Activated naive CD8-positive, alpha-beta T cell treated with anti-CD3 and anti-CD28 coated beads, Interleukin-2, amount 50 U/mL, for 24 hours (primary cell): ENCODE measurements around the gene DNMT3B.
"Not testable (repeated sequence)": the region's sequence is repeated elsewhere in the genome, so short reads cannot be mapped to it uniquely, and the experiment has no call there.

ENCODE experiments used
- ATAC-seq: fragments of 150-1000 bp; cut with Tn5 transposase; one replicate; pipeline ENCODE4 v1.10.0; 2021
- DNase-seq: peaks from one replicate; pipeline ENCODE4 v3.0.0; 2021
- H3K27ac Mint-ChIP-seq: one replicate; pipeline ENCODE4 v1.8.0; 2021; ENCODE audit warnings: mild to moderate bottlenecking, mixed read lengths
- H3K27me3 Mint-ChIP-seq: one replicate; pipeline ENCODE4 v1.8.0; 2021; ENCODE audit warnings: mixed read lengths
- H3K36me3 Mint-ChIP-seq: one replicate; pipeline ENCODE4 v1.8.0; 2021; ENCODE audit warnings: low read depth, mixed read lengths
- H3K4me1 Mint-ChIP-seq: one replicate; pipeline ENCODE4 v1.8.0; 2021; ENCODE audit warnings: mixed read lengths
- H3K4me3 Mint-ChIP-seq: one replicate; pipeline ENCODE4 v1.8.0; 2021; ENCODE audit warnings: mild to moderate bottlenecking, moderate library complexity, mixed read lengths
- H3K9me3 Mint-ChIP-seq: one replicate; pipeline ENCODE4 v1.8.0; 2021; ENCODE audit warnings: mixed read lengths

Gene DNMT3B

DNA sequence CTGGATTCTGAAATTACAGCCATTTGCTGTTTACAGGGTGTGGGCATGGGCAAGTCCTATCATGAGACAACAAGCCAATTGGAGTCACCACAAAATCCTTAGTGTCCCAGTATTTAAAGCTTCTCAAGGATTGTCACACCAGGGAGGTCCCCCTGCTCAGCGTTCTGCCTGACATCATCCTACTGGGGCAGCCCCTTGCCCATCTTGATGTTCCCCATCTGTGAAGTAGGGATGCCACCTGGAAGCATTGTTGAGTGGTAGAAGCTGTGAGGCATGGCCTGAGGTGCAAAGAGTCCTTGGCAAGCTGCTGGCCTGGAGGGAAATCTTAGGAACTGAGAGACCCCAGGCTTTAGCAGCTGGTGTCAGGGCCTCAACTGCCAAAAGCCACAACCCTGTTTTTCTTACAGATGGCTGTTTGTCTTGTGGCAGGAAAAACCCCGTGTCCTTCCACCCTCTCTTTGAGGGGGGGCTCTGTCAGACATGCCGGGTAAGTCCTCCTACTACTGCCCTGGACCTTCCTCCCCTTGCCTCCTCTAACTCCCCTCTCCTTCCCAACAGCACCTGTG, 34.3 kb downstream of the DNMT3B start:
- Mint-ChIP-seq H3K27me3 (no peaks in the 10 kb centered on the region), H3K27ac (no peak overlapping the region), H3K4me3 (no peak overlapping the region), H3K4me1 (peaks cover 34% of the 10 kb centered on the region), H3K36me3 (no peaks in the 10 kb centered on the region), H3K9me3 (no peaks in the 10 kb centered on the region)
- ATAC-seq = no peak
- no peak for DNase-seq

DNA sequence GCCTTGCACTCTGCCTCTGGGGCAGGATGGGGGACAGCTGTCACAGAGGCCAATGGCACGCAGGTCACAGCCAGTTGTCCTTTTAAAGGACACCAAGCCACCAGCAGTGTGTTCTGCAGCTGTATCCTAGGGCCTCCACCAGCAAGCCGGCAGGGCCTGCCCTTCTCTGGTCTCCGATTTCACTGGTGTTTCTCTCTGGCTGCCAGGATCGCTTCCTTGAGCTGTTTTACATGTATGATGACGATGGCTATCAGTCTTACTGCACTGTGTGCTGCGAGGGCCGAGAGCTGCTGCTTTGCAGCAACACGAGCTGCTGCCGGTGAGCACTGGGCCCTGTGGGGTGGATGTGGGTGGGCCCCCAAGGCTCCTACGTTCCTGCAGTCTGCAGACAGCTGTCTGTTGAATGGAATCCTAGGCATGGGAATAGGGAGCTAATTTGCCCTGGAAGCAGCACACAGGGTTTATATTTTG, 34.8 kb downstream of the DNMT3B start:
- ATAC-seq = no peak
- Mint-ChIP-seq H3K4me1 (peaks cover 30% of the 10 kb centered on the region), H3K36me3 (no peaks in the 10 kb centered on the region), H3K4me3 (no peak overlapping the region), H3K9me3 (no peaks in the 10 kb centered on the region), H3K27me3 (no peaks in the 10 kb centered on the region), H3K27ac (no peak overlapping the region)
- DNase-seq = no peak

DNA sequence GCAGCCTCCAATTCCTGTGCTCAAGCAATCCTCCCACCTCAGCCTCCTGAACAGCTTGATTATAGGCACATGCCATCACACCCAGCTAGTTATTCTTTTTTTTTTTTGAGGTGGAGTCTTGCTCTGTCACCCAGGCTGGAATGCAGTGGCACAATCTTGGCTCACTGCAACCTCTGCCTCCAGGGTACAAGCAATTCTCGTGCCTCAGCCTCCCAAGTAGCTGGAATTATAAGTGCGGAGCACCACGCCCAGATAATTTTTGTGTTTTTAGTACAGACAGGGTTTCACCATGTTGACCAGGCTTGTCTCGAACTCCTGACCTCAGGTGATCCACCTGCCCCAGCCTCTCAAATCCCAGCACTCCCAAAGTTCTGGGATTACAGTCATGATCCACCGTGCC, 35.4 kb downstream of the DNMT3B start:
- H3K36me3 Mint-ChIP-seq, DNase-seq, H3K27ac Mint-ChIP-seq, H3K27me3 Mint-ChIP-seq, H3K9me3 Mint-ChIP-seq, ATAC-seq, H3K4me3 Mint-ChIP-seq: not testable (repeated sequence)
- peaks cover 24% of the 10 kb centered on the region for H3K4me1 Mint-ChIP-seq

DNA sequence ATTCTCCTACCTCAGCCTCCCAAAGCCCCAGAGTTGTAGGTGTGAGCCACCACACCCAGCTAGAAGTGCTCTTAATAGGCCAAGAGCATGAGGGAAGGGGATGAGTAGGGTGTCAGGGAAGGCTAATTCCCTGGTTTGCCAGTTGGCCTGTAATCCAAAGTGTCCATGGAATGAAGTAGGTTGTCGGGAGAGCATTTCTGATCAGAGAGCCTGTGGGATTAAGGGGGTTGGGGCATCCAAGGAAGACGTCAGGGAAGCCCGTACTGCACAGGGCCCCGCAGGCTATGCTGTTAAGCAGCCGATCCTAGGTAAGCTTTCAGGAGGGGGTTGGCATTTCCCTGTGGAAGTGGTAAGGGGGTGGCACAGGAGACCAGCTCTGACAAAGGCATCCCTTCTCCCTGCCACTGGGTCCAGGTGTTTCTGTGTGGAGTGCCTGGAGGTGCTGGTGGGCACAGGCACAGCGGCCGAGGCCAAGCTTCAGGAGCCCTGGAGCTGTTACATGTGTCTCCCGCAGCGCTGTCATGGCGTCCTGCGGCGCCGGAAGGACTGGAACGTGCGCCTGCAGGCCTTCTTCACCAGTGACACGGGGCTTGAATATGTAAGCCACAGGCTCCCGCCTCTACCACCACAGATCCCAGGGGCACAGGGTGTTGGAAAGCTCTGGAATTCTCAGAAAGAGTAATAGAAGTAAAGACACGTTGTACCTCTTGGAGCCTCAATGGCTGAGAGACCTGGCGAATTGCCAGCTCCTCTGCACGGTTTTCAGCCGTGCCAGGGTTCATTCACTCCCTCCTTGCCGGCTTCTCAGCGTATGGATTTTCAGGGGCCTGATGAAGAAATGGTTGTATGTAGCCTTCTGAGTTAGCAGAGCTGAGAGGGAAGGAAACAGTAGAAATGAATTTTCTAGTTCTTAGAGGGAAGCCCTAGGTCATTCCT, 36.1 kb downstream of the DNMT3B start:
- no peaks in the 10 kb centered on the region for H3K27me3 Mint-ChIP-seq
- DNase-seq = no peak
- no peak overlapping the region for H3K4me3 Mint-ChIP-seq
- H3K9me3 Mint-ChIP-seq = no peaks in the 10 kb centered on the region
- H3K4me1 Mint-ChIP-seq = peaks cover 17% of the 10 kb centered on the region
- no peaks in the 10 kb centered on the region for H3K36me3 Mint-ChIP-seq
- ATAC-seq = no peak
- H3K27ac Mint-ChIP-seq = no peak overlapping the region

DNA sequence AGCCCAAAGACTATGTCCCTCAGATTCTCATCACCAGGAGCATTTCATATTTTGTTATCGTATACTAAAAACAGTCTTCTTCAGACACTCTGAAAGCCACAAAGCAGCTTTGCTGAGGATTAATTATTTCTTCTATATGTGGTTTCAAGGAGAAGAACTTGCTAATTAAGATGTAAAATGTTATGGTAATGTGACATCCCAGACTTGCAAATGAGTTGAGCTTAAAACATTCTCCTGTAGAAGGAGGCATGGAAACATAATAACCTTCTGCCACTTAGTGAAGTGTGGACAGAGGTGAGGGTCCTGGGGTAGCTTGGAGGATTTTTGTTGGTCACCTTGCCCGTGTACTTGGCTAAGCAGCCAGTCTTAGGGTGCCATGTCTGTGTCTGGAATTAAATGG, 40.9 kb downstream of the DNMT3B start:
- no peaks in the 10 kb centered on the region for H3K9me3 Mint-ChIP-seq
- H3K36me3 Mint-ChIP-seq = no peaks in the 10 kb centered on the region
- H3K4me3 Mint-ChIP-seq = no peak overlapping the region
- DNase-seq (no peak), ATAC-seq (no peak)
- H3K4me1 Mint-ChIP-seq = no peaks in the 10 kb centered on the region
- no peak overlapping the region for H3K27ac Mint-ChIP-seq
- H3K27me3 Mint-ChIP-seq = no peaks in the 10 kb centered on the region

DNA sequence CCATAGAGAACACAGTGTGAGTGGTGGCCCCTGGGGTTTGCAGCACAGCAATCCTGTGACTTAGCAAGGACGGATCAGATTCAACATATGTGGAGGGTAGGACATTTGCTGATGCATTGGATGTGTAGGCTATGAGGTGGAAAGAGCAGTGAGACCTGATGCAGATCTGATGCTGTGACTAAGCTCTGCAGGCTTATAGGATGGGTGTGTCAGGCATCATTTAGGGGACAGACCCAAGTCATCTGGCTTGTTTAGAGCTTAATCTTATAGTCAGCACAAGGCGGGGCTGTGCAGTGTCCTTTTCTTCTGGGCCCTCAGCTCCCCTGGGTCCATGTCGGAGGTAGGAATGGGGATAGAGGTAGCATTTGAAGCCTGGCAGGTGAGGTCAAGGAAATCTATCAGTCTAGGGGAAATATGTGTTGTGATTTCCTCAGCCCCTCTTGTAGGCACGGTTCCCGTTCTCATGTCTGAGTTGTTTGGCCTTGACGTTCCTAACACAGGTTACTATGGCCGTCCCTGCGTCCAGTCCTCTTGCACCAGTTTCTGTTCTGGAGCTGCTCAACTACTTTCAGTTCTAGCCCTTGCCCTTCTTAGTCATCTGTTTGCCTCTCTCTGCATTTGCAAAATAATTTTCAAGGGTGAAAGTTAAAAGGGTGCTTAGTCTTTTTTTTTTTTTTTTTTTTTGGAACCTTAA, 42.0 kb downstream of the DNMT3B start:
- Mint-ChIP-seq H3K9me3 (no peaks in the 10 kb centered on the region), H3K27me3 (no peaks in the 10 kb centered on the region), H3K27ac (no peak overlapping the region), H3K4me3 (no peak overlapping the region), H3K4me1 (no peaks in the 10 kb centered on the region), H3K36me3 (no peaks in the 10 kb centered on the region)
- DNase-seq (no peak), ATAC-seq (no peak)

DNA sequence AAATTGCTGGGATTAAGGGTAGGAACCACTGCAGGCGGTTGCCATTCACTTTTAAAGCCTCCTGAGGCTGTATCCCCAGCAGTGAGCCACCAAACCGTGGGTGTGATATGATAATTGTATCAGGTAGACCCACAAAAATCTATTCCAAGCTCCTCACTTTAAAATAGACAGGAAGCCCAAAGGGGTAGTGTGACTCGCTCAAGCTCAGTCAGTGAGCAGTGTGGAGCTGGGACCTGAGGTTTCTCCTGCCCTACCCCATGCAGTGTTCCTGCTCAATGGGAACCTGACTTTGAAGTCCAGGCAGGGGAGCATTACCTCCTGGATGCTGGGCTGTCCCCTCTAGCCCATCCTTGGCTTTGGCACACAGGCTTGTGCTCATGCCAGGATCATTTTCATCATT, 42.6 kb downstream of the DNMT3B start:
- ATAC-seq (no peak), DNase-seq (no peak)
- H3K9me3 Mint-ChIP-seq = no peaks in the 10 kb centered on the region
- no peak overlapping the region for H3K4me3 Mint-ChIP-seq
- H3K27ac Mint-ChIP-seq = no peak overlapping the region
- H3K27me3 Mint-ChIP-seq = no peaks in the 10 kb centered on the region
- no peaks in the 10 kb centered on the region for H3K36me3 Mint-ChIP-seq
- H3K4me1 Mint-ChIP-seq = no peaks in the 10 kb centered on the region

DNA sequence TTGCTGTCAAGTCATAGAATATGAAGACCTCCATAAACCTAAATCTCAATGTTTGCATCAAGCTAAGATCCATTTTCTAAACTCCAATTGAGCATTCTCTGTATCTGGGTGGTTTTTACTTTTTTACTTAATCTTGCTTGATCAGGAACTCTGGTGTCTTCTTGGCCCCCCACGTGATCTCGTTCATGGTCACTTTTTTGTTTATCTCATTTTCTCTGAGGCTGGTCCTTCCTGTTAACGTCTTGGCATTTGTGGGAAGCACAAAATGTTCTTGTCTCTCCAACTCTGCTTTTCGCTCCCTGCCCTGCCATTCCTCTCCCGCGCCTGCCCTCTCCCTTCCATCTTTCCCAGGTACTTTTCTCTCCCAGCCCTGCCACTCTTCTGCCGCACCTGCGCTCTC, 43.5 kb downstream of the DNMT3B start:
- no peaks in the 10 kb centered on the region for H3K4me1 Mint-ChIP-seq
- no peak for DNase-seq
- H3K27me3 Mint-ChIP-seq = no peaks in the 10 kb centered on the region
- H3K36me3 Mint-ChIP-seq = no peaks in the 10 kb centered on the region
- no peaks in the 10 kb centered on the region for H3K9me3 Mint-ChIP-seq
- H3K27ac Mint-ChIP-seq = no peak overlapping the region
- H3K4me3 Mint-ChIP-seq = no peak overlapping the region
- no peak for ATAC-seq

DNA sequence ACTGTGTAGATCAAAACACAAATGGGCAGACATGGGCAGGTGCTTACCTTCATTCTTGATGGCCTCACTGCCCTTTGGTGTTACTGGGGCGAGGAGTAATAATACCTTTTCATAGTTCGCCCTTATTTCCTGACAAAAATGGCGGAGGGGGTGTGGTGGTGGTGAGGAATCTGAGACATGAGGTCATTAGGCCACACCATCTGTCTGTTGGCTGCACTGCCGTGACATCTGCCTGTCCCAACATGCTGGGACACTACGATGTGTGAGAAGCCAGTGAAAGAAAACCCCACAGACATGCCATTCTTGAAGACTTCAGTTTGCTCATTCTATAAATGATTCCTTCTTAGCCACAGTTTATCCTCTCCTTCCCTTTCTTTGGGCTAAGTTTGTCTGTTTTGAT, 44.2 kb downstream of the DNMT3B start:
- no peak for DNase-seq

DNA sequence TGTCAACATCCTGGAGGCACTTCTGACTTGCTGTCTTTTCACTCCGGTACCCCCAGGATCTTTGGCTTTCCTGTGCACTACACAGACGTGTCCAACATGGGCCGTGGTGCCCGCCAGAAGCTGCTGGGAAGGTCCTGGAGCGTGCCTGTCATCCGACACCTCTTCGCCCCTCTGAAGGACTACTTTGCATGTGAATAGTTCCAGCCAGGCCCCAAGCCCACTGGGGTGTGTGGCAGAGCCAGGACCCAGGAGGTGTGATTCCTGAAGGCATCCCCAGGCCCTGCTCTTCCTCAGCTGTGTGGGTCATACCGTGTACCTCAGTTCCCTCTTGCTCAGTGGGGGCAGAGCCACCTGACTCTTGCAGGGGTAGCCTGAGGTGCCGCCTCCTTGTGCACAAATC, 45.5 kb downstream of the DNMT3B start:
- H3K27me3 Mint-ChIP-seq = no peaks in the 10 kb centered on the region
- H3K27ac Mint-ChIP-seq = no peak overlapping the region
- DNase-seq (no peak), ATAC-seq (no peak)
- H3K4me3 Mint-ChIP-seq = no peak overlapping the region
- no peaks in the 10 kb centered on the region for H3K4me1 Mint-ChIP-seq
- H3K9me3 Mint-ChIP-seq = no peaks in the 10 kb centered on the region
- no peaks in the 10 kb centered on the region for H3K36me3 Mint-ChIP-seq

More for the DNA sequence above, 44.2 kb downstream of the DNMT3B start:
- no peak overlapping the region for H3K27ac Mint-ChIP-seq
- H3K27me3 Mint-ChIP-seq = no peaks in the 10 kb centered on the region
- H3K9me3 Mint-ChIP-seq = no peaks in the 10 kb centered on the region
- ATAC-seq = no peak
- H3K4me3 Mint-ChIP-seq = no peak overlapping the region
- H3K36me3 Mint-ChIP-seq = no peaks in the 10 kb centered on the region
- H3K4me1 Mint-ChIP-seq = no peaks in the 10 kb centered on the region

DNA sequence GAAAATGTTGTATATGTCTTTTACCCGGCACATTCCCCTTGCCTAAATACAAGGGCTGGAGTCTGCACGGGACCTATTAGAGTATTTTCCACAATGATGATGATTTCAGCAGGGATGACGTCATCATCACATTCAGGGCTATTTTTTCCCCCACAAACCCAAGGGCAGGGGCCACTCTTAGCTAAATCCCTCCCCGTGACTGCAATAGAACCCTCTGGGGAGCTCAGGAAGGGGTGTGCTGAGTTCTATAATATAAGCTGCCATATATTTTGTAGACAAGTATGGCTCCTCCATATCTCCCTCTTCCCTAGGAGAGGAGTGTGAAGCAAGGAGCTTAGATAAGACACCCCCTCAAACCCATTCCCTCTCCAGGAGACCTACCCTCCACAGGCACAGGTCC, 46.3 kb downstream of the DNMT3B start:
- ATAC-seq (no peak), DNase-seq (no peak)
- H3K4me1 Mint-ChIP-seq = no peaks in the 10 kb centered on the region
- H3K4me3 Mint-ChIP-seq = no peak overlapping the region
- H3K27me3 Mint-ChIP-seq = no peaks in the 10 kb centered on the region
- no peak overlapping the region for H3K27ac Mint-ChIP-seq
- no peaks in the 10 kb centered on the region for H3K36me3 Mint-ChIP-seq
- H3K9me3 Mint-ChIP-seq = no peaks in the 10 kb centered on the region

DNA sequence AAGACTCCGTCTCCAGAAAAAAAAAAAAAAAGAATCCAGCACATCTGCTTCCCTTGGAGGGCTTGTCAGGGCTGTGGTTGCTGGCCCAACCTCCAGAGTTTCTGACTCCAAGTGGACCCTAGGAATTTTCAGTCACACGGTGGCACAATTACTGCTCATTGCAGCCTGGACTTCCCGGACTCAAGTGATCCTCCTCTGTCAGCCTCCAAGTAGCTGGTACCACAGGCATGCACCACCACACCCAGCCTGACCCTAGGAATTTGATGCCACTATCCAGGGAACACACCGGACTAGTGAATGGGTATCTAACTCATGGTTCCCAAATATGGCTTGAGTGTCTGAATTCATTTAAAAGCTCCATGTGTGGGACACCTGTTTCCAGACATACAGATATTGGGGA, 47.7 kb downstream of the DNMT3B start:
- no peaks in the 10 kb centered on the region for H3K9me3 Mint-ChIP-seq
- no peak overlapping the region for H3K27ac Mint-ChIP-seq
- no peak overlapping the region for H3K4me3 Mint-ChIP-seq
- H3K4me1 Mint-ChIP-seq = no peaks in the 10 kb centered on the region
- DNase-seq (no peak), ATAC-seq (no peak)
- H3K27me3 Mint-ChIP-seq = no peaks in the 10 kb centered on the region
- H3K36me3 Mint-ChIP-seq = no peaks in the 10 kb centered on the region

DNA sequence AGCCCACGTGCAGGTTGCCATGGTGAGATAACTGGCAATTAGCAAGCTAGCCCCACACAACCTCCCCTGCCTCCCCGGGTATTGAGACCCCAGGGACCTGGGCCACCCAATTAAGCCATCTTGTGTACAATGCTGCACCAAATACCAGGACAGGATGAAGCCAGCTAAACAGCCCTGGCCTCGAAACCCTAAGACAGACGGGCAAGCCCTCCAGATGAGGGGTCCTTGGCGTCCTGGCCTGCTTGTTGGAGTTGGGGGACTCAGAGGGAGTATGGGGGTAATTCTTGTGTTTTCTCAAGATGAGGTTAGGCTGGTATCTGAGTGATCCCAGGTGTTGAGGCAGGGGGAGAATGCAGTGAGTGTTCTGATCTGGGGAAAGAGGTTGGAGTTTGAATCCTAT, 48.8 kb downstream of the DNMT3B start:
- Mint-ChIP-seq H3K4me3 (no peak overlapping the region), H3K27ac (no peak overlapping the region), H3K9me3 (no peaks in the 10 kb centered on the region)

DNA sequence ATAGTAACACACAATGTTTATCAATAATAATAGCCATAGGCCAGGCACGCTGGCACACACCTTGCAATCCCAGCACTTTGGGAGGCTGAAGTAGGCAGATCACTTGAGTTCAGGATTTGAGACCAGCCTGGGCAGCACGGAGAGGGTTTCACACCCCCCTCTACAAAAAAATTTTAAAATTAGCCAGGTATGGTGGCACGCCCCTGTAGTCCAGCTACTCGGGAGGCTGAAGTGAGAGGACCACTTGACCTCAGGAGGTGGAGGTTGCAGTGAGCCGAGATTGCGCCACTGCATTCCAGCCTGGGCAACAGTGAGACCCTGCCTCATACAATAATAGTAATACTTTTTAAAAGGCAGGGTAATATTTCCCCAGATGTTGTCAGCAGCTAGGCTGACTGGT, 49.7 kb downstream of the DNMT3B start:
- no peak overlapping the region for H3K27ac Mint-ChIP-seq
- no peaks in the 10 kb centered on the region for H3K36me3 Mint-ChIP-seq
- no peaks in the 10 kb centered on the region for H3K9me3 Mint-ChIP-seq
- no peak for DNase-seq
- no peak overlapping the region for H3K4me3 Mint-ChIP-seq
- H3K27me3 Mint-ChIP-seq = no peaks in the 10 kb centered on the region
- ATAC-seq = no peak
- no peaks in the 10 kb centered on the region for H3K4me1 Mint-ChIP-seq

More for the DNA sequence above, 48.8 kb downstream of the DNMT3B start:
- no peaks in the 10 kb centered on the region for H3K27me3 Mint-ChIP-seq
- H3K36me3 Mint-ChIP-seq = no peaks in the 10 kb centered on the region
- DNase-seq (no peak), ATAC-seq (no peak)
- no peaks in the 10 kb centered on the region for H3K4me1 Mint-ChIP-seq
